Esophagus muscularis mucosa (tissue), 4 donors: Measurements from ENCODE around the gene SV2A.

Experiments used
- CTCF ChIP-seq, 3 experiments: fragments of 200-600 bp in 2 of 3; fragments of 450-650 bp in 1 of 3; sonication (generic) in 2 of 3; IDR thresholded peaks; one replicate each; pipeline ENCODE4 v1.5.1; 2017 to 2019; ENCODE audit warnings: antibody characterized with exemption in 3 of 3, mild to moderate bottlenecking in 2 of 3, moderate library complexity in 1 of 3
- EP300 ChIP-seq: sonication (generic); formaldehyde crosslinking; IDR thresholded peaks from one replicate; pipeline ENCODE4 v1.6.1; 2017; ENCODE audit warnings: antibody characterized with exemption
- POLR2A ChIP-seq: fragments of 450-650 bp; IDR thresholded peaks from one replicate; pipeline ENCODE4 v1.6.1; 2017; ENCODE audit warnings: antibody characterized with exemption, moderate library complexity, mild to moderate bottlenecking, low read depth

GRCh38 chr1:149883598-149884247 lies 33.9 kb downstream of the SV2A start:
- TF ChIP-seq POLR2A, result no peak
- TF ChIP-seq CTCF (IDR thresholded peaks at IDR 0.05), result no peak
- no peak for TF ChIP-seq EP300
